Naive B cell (primary cell): ENCODE results near the gene DENND11. TPM values are rescaled to one million over a fixed set of nuclear protein-coding genes. Genes with fewer than 3 reads are reported as not detected.
A peak's percentile ranks its signal among the peaks of the same experiment; 100 is the strongest.

Experiments used
- ATAC-seq, 2 donors: fragments of 150-1000 bp; cut with Tn5 transposase; 2 replicates each; pipeline ENCODE4 v1.10.0; 2021; ENCODE audit warnings: low read depth in 2 of 2, mild to moderate bottlenecking in 2 of 2, moderate library complexity in 2 of 2
- DNase-seq: peaks from one replicate; pipeline ENCODE4 v3.0.0; 2022
- H3K27ac Mint-ChIP-seq, 6 donors: one replicate each; pipeline ENCODE4 v1.8.0; 2020 to 2022; ENCODE audit warnings: mild to moderate bottlenecking in 6 of 6, mixed read lengths in 6 of 6, moderate library complexity in 5 of 6, inconsistent platforms in 2 of 6
- H3K27me3 Mint-ChIP-seq, 3 donors: one replicate each; pipeline ENCODE4 v1.8.0; 2021 to 2022; ENCODE audit warnings: mixed read lengths in 3 of 3, mild to moderate bottlenecking in 1 of 3
- H3K36me3 Mint-ChIP-seq, 2 donors: one replicate each; pipeline ENCODE4 v1.8.0; 2020 to 2022; ENCODE audit warnings: mixed read lengths in 2 of 2, inconsistent platforms in 1 of 2, mild to moderate bottlenecking in 1 of 2
- H3K4me1 Mint-ChIP-seq, 3 donors: one replicate each; pipeline ENCODE4 v1.8.0; 2020 to 2022; ENCODE audit warnings: mixed read lengths in 3 of 3, inconsistent platforms in 1 of 3, mild to moderate bottlenecking in 1 of 3, moderate library complexity in 1 of 3
- H3K4me3 Mint-ChIP-seq, 8 donors: one replicate each; pipeline ENCODE4 v1.8.0; 2020 to 2022; ENCODE audit warnings: mild to moderate bottlenecking in 8 of 8, mixed read lengths in 8 of 8, moderate library complexity in 8 of 8, inconsistent platforms in 2 of 8
- H3K9me3 Mint-ChIP-seq, 7 donors: one replicate each; pipeline ENCODE4 v1.8.0; 2020 to 2022; ENCODE audit warnings: mixed read lengths in 7 of 7, mild to moderate bottlenecking in 5 of 7, inconsistent platforms in 2 of 7, moderate library complexity in 1 of 7
- polyA plus RNA-seq, 6 donors: library from polyadenylated mRNA; unstranded; fragments of 300-500 nt; fragmentation: Illumina TruSeq; gene quantifications; one replicate each; pipeline ENCODE4 v1.2.3, GENCODE V29; 2021; ENCODE audit warnings: low read depth in 6 of 6

Gene DENND11
- polyA plus RNA-seq, 6 donors from 2014 or later = 11.4 to 32.2 (median 22.9) TPM

- Mint-ChIP-seq H3K4me3 (no peak overlapping the region), H3K4me1 (no peaks in the 10 kb centered on the region), H3K27me3 (no peaks in the 10 kb centered on the region), H3K36me3 (no peaks in the 10 kb centered on the region), H3K27ac (no peak overlapping the region), H3K9me3 (no peaks in the 10 kb centered on the region)
- ATAC-seq (no peak), DNase-seq (no peak)
Measured at GRCh38 chr7:141715794-141716689, 14.1 kb upstream of the DENND11 start.

- Mint-ChIP-seq H3K4me1 (no peaks in the 10 kb centered on the region), H3K27me3 (no peaks in the 10 kb centered on the region), H3K27ac (no peak overlapping the region), H3K9me3 (no peaks in the 10 kb centered on the region), H3K36me3 (no peaks in the 10 kb centered on the region), H3K4me3 (no peak overlapping the region)
- DNase-seq = no peak
- no peak for ATAC-seq
Measured at GRCh38 chr7:141715018-141715417, 13.1 kb upstream of the DENND11 start.

GRCh38 chr7:141714571-141714970, 12.6 kb upstream of the DENND11 start:
- no peaks in the 10 kb centered on the region for H3K36me3 Mint-ChIP-seq
- H3K4me1 Mint-ChIP-seq = no peaks in the 10 kb centered on the region
- ATAC-seq = no peak
- DNase-seq = no peak
- H3K27ac Mint-ChIP-seq = no peak overlapping the region
- no peak overlapping the region for H3K4me3 Mint-ChIP-seq
- H3K9me3 Mint-ChIP-seq = no peaks in the 10 kb centered on the region
- no peaks in the 10 kb centered on the region for H3K27me3 Mint-ChIP-seq

- Mint-ChIP-seq H3K4me3 (no peak overlapping the region), H3K27me3 (no peaks in the 10 kb centered on the region), H3K4me1 (no peaks in the 10 kb centered on the region), H3K36me3 (no peaks in the 10 kb centered on the region), H3K27ac (no peak overlapping the region), H3K9me3 (no peaks in the 10 kb centered on the region)
- no peak for ATAC-seq
- no peak for DNase-seq
Measured at GRCh38 chr7:141713890-141714289, 11.9 kb upstream of the DENND11 start.

- H3K27me3 Mint-ChIP-seq = no peaks in the 10 kb centered on the region
- no peaks in the 10 kb centered on the region for H3K36me3 Mint-ChIP-seq
- H3K4me3 Mint-ChIP-seq = no peak overlapping the region
- ATAC-seq (no peak), DNase-seq (no peak)
- H3K9me3 Mint-ChIP-seq = no peaks in the 10 kb centered on the region
- H3K4me1 Mint-ChIP-seq = no peaks in the 10 kb centered on the region
- no peak overlapping the region for H3K27ac Mint-ChIP-seq
Measured at GRCh38 chr7:141712603-141713255, 10.8 kb upstream of the DENND11 start.

- Mint-ChIP-seq H3K27ac (no peak overlapping the region), H3K4me1 (no peaks in the 10 kb centered on the region), H3K9me3 (no peaks in the 10 kb centered on the region), H3K4me3 (no peak overlapping the region), H3K36me3 (no peaks in the 10 kb centered on the region), H3K27me3 (no peaks in the 10 kb centered on the region)
- DNase-seq (no peak), ATAC-seq (no peak)
Measured at GRCh38 chr7:141710301-141710700, 8.3 kb upstream of the DENND11 start.

GRCh38 chr7:141709749-141710148, 7.8 kb upstream of the DENND11 start:
- H3K27ac Mint-ChIP-seq = no peak overlapping the region
- H3K9me3 Mint-ChIP-seq = no peaks in the 10 kb centered on the region
- H3K4me1 Mint-ChIP-seq = no peaks in the 10 kb centered on the region
- H3K36me3 Mint-ChIP-seq = no peaks in the 10 kb centered on the region
- ATAC-seq (no peak), DNase-seq (no peak)
- no peak overlapping the region for H3K4me3 Mint-ChIP-seq
- no peaks in the 10 kb centered on the region for H3K27me3 Mint-ChIP-seq

- no peaks in the 10 kb centered on the region for H3K9me3 Mint-ChIP-seq
- H3K36me3 Mint-ChIP-seq = no peaks in the 10 kb centered on the region
- no peaks in the 10 kb centered on the region for H3K4me1 Mint-ChIP-seq
- no peak for DNase-seq
- no peaks in the 10 kb centered on the region for H3K27me3 Mint-ChIP-seq
- no peak overlapping the region for H3K27ac Mint-ChIP-seq
- ATAC-seq = no peak
- H3K4me3 Mint-ChIP-seq = no peak overlapping the region
Measured at GRCh38 chr7:141709318-141709717, 7.4 kb upstream of the DENND11 start.

- ATAC-seq = no peak
- H3K4me1 Mint-ChIP-seq = peaks cover 0 to 2% (median 0%) of the 10 kb centered on the region in 3 donors
- H3K27me3 Mint-ChIP-seq = no peaks in the 10 kb centered on the region
- peak within 1 kb of the TSS in 1 of 6 donors; percentile 58 for H3K27ac Mint-ChIP-seq
- no peaks in the 10 kb centered on the region for H3K36me3 Mint-ChIP-seq
- no peaks in the 10 kb centered on the region for H3K9me3 Mint-ChIP-seq
- no peak within 1 kb of the TSS for H3K4me3 Mint-ChIP-seq
- no peak for DNase-seq
Measured at GRCh38 chr7:141708351-141708750, 6.4 kb upstream of the DENND11 start, which contains the start of gene WEE2. Gene WEE2, plus strand, starts transcription at chr7:141708353. Its CDS starts 406 bp downstream, at chr7:141708759.

- Mint-ChIP-seq H3K36me3 (no peaks in the 10 kb centered on the region), H3K4me3 (no peak overlapping the region), H3K9me3 (no peaks in the 10 kb centered on the region), H3K27ac (no peak overlapping the region), H3K27me3 (no peaks in the 10 kb centered on the region), H3K4me1 (peaks cover 5 to 7% (median 6%) of the 10 kb centered on the region in 3 donors)
- DNase-seq (no peak), ATAC-seq (no peak)
Measured at GRCh38 chr7:141706239-141707064, 4.5 kb upstream of the DENND11 start.

- no peaks in the 10 kb centered on the region for H3K9me3 Mint-ChIP-seq
- peak overlapping the region in 1 of 8 donors; percentile 80 for H3K4me3 Mint-ChIP-seq
- no peak for DNase-seq
- no peaks in the 10 kb centered on the region for H3K27me3 Mint-ChIP-seq
- peaks cover 18 to 21% (median 20%) of the 10 kb centered on the region in 3 donors for H3K4me1 Mint-ChIP-seq
- no peak for ATAC-seq
- peak overlapping the region in 2 of 6 donors; percentile 35 to 64 for H3K27ac Mint-ChIP-seq
- H3K36me3 Mint-ChIP-seq = no peaks in the 10 kb centered on the region
Measured at GRCh38 chr7:141704741-141705140, 2.8 kb upstream of the DENND11 start.

- no peaks in the 10 kb centered on the region for H3K9me3 Mint-ChIP-seq
- no peaks in the 10 kb centered on the region for H3K36me3 Mint-ChIP-seq
- H3K27ac Mint-ChIP-seq = no peak overlapping the region
- peak overlapping the region in 1 of 8 donors; percentile 67 for H3K4me3 Mint-ChIP-seq
- H3K27me3 Mint-ChIP-seq = no peaks in the 10 kb centered on the region
- ATAC-seq (no peak), DNase-seq (no peak)
- peaks cover 23 to 26% (median 26%) of the 10 kb centered on the region in 3 donors for H3K4me1 Mint-ChIP-seq
Measured at GRCh38 chr7:141704112-141704511, 2.1 kb upstream of the DENND11 start.

GRCh38 chr7:141702892-141703291, 926 bp upstream of the DENND11 start:
- Mint-ChIP-seq H3K36me3 (no peaks in the 10 kb centered on the region), H3K27ac (peak overlapping the region in 4 of 6 donors; percentile 23 to 97 (median 94)), H3K27me3 (no peaks in the 10 kb centered on the region), H3K4me1 (peaks cover 30 to 38% (median 38%) of the 10 kb centered on the region in 3 donors), H3K9me3 (no peaks in the 10 kb centered on the region), H3K4me3 (peak overlapping the region in 7 of 8 donors; percentile 79 to 92 (median 88))
- DNase-seq = no peak
- ATAC-seq = no peak
